ENCODE data around the gene RFX3.

- no peak for TF ChIP-seq CTCF (IDR thresholded peaks at IDR 0.05; ENCODE audit: low read length)
- no peak for TF ChIP-seq EZH2 (IDR thresholded peaks at IDR 0.05; ENCODE audit: borderline replicate concordance, low read length)
Observed at GRCh38 chr9:3241290-3241689, 284.5 kb downstream of the RFX3 start.

Data from OCI-LY1 (cell line).